Stromal cell of bone marrow (primary cell): ENCODE results near the gene AMFR.

ENCODE experiments used
- DNase-seq: peaks from one replicate; pipeline ENCODE4 v3.0.0-alpha.2; 2012; ENCODE audit warnings: low read depth

Gene AMFR

GRCh38 chr16:56362706-56363105 lies 62.6 kb downstream of the AMFR start:
- no peak for DNase-seq

GRCh38 chr16:56362057-56362655 lies 63.2 kb downstream of the AMFR start:
- DNase-seq = no peak

GRCh38 chr16:56360117-56361008 lies 65.0 kb downstream of the AMFR start:
- no peak for DNase-seq

GRCh38 chr16:56357765-56358322 lies 67.5 kb downstream of the AMFR start:
- no peak for DNase-seq

GRCh38 chr16:56357241-56357764 lies 68.0 kb downstream of the AMFR start:
- peak; percentile 46 for DNase-seq

- peak; percentile 65 for DNase-seq
These were observed 68.8 kb downstream of the AMFR start for GRCh38 chr16:56356276-56357240.

GRCh38 chr16:56355786-56356275 lies 69.5 kb downstream of the AMFR start:
- DNase-seq = no peak

GRCh38 chr16:56355221-56355620 lies 70.1 kb downstream of the AMFR start:
- no peak for DNase-seq

GRCh38 chr16:56354746-56355145 lies 70.6 kb downstream of the AMFR start:
- DNase-seq = no peak

- DNase-seq = no peak
These were observed 71.3 kb downstream of the AMFR start for GRCh38 chr16:56354016-56354415.

- DNase-seq = no peak
These were observed 72.1 kb downstream of the AMFR start for GRCh38 chr16:56353054-56353921.

GRCh38 chr16:56352351-56353053 lies 72.8 kb downstream of the AMFR start:
- DNase-seq = no peak

- DNase-seq = no peak
These were observed 73.9 kb downstream of the AMFR start for GRCh38 chr16:56351481-56351880.

- no peak for DNase-seq
These were observed 74.6 kb downstream of the AMFR start for GRCh38 chr16:56350491-56351405.

- no peak for DNase-seq
These were observed 75.6 kb downstream of the AMFR start for GRCh38 chr16:56349711-56350161.

GRCh38 chr16:56349086-56349415 lies 76.3 kb downstream of the AMFR start:
- no peak for DNase-seq

- DNase-seq = no peak
These were observed 76.9 kb downstream of the AMFR start for GRCh38 chr16:56348168-56349085.

- DNase-seq = no peak
These were observed 77.7 kb downstream of the AMFR start for GRCh38 chr16:56347670-56348069.
